SK-N-SH (cell line): ENCODE measurements around the gene ARID1B. TPM values are rescaled to one million over a fixed set of nuclear protein-coding genes. Genes with fewer than 3 reads are reported as not detected.

Experiments
- CTCF ChIA-PET: fragments of 300-600, 350-600 bp; formaldehyde crosslinking; extraction: SDS; loops from one replicate; lab custom pipeline; 2021; lab: Yijun Ruan, JAX
- POLR2A ChIA-PET: fragments of 350-600 bp; sonication (Branson Sonifier 250); formaldehyde crosslinking; extraction: SDS; loops from one replicate; lab custom pipeline; 2020; ENCODE audit warnings: antibody characterized with exemption, inconsistent platforms; lab: Yijun Ruan, JAX
- DNase-seq: peaks from one replicate; pipeline ENCODE4 v3.0.0; 2012
- H2AFZ ChIP-seq: fragments of 200-600 bp; sonication (generic); 2 replicates; pipeline ENCODE4 v1.8.1; 2016; ENCODE audit warnings: antibody characterized with exemption, mild to moderate bottlenecking, low read depth
- H3F3A ChIP-seq: fragments of 200-600 bp; sonication (generic); replicated peaks from 2 replicates; pipeline ENCODE3; 2016; ENCODE audit warnings: antibody characterized with exemption, mild to moderate bottlenecking; ENCODE audit not compliant: insufficient read depth
- H3K27ac ChIP-seq, 2 experiments: fragments of 200-500 bp in 1 of 2; fragments of 200-600 bp in 1 of 2; sonication (Bioruptor generic) in 1 of 2; sonication (generic), shearing (Covaris generic) in 1 of 2; 2 replicates each; pipeline versions ENCODE4 v1.5.1 to v1.6.1; 2014 to 2016; ENCODE audit warnings: low read depth in 2 of 2, inconsistent platforms in 1 of 2, low read length in 1 of 2, mild to moderate bottlenecking in 1 of 2, mixed read lengths in 1 of 2
- H3K27me3 ChIP-seq: fragments of 200-600 bp; sonication (generic), shearing (Covaris generic); 2 replicates; pipeline ENCODE4 v1.6.1; 2016; ENCODE audit warnings: mixed run types; ENCODE audit not compliant: insufficient read depth
- H3K36me3 ChIP-seq, 2 experiments: fragments of 200-500 bp in 1 of 2; fragments of 200-600 bp in 1 of 2; sonication (Bioruptor generic) in 1 of 2; sonication (generic) in 1 of 2; replicated peaks in 1 of 2; 2 replicates each; pipeline versions ENCODE3 to v1.5.1; 2014 to 2016; ENCODE audit warnings: low read length in 1 of 2, mild to moderate bottlenecking in 1 of 2; ENCODE audit not compliant: insufficient read depth in 2 of 2, control insufficient read depth in 1 of 2
- H3K4me1 ChIP-seq, 2 experiments: fragments of 200-500 bp in 1 of 2; fragments of 200-600 bp in 1 of 2; sonication (Bioruptor generic) in 1 of 2; sonication (generic), shearing (Covaris generic) in 1 of 2; 2 replicates each; pipeline versions ENCODE4 v1.5.1 to v1.6.1; 2014 to 2016; ENCODE audit warnings: low read depth in 1 of 2, low read length in 1 of 2, mixed run types in 1 of 2; ENCODE audit not compliant: insufficient read depth in 2 of 2, control insufficient read depth in 1 of 2
- H3K4me2 ChIP-seq: fragments of 200-600 bp; sonication (generic), shearing (Covaris generic); 2 replicates; pipeline ENCODE4 v1.6.1; 2017; ENCODE audit warnings: mixed run types
- H3K4me3 ChIP-seq, 2 experiments: fragments of 200-500 bp in 1 of 2; fragments of 200-600 bp in 1 of 2; sonication (Bioruptor generic) in 1 of 2; sonication (generic), shearing (Covaris generic) in 1 of 2; 2 replicates each; pipeline versions ENCODE4 v1.5.1 to v1.8.1; 2014 to 2016; ENCODE audit warnings: low read depth in 2 of 2, inconsistent platforms in 1 of 2, low read length in 1 of 2, mild to moderate bottlenecking in 1 of 2, mixed read lengths in 1 of 2, moderate library complexity in 1 of 2
- H3K79me2 ChIP-seq: fragments of 200-600 bp; sonication (generic); 2 replicates; pipeline ENCODE4 v1.8.1; 2017; ENCODE audit warnings: mild to moderate bottlenecking; ENCODE audit not compliant: insufficient read depth
- H3K9ac ChIP-seq: fragments of 200-600 bp; sonication (generic); 2 replicates; pipeline ENCODE4 v1.6.1; 2017; ENCODE audit warnings: mixed run types
- H3K9me2 ChIP-seq: fragments of 200-600 bp; sonication (generic); 2 replicates; pipeline ENCODE4 v1.6.1; 2017; ENCODE audit warnings: mixed run types
- H3K9me3 ChIP-seq: fragments of 200-600 bp; sonication (generic); 2 replicates; pipeline ENCODE4 v1.6.1; 2017; ENCODE audit warnings: mixed run types, mild to moderate bottlenecking, moderate library complexity
- H4K20me1 ChIP-seq: fragments of 200-600 bp; sonication (generic); 2 replicates; pipeline ENCODE4 v1.6.1; 2017; ENCODE audit warnings: mild to moderate bottlenecking, mixed run types; ENCODE audit not compliant: insufficient read depth
- CHD2 ChIP-seq: fragments of 150-350 bp; IDR thresholded peaks from 2 replicates; pipeline ENCODE4 v1.6.1; 2018; ENCODE audit warnings: low read length; ENCODE audit not compliant: partially characterized antibody
- FOSL2 ChIP-seq: IDR thresholded peaks from 2 replicates; pipeline ENCODE4 v1.4.0; 2012; ENCODE audit warnings: low read depth, mild to moderate bottlenecking, moderate library complexity, borderline replicate concordance
- GATA2 ChIP-seq: sonication (generic); formaldehyde crosslinking; IDR thresholded peaks from 2 replicates; pipeline ENCODE4 v1.5.0; 2020; ENCODE audit warnings: mild to moderate bottlenecking, missing genetic modification reagents
- IRF3 ChIP-seq: fragments of 150-350 bp; IDR thresholded peaks from 2 replicates; pipeline ENCODE4 v1.6.1; 2016; ENCODE audit warnings: mild to moderate bottlenecking, low read depth, low read length
- POLR2AphosphoS5 ChIP-seq: IDR thresholded peaks from 2 replicates; pipeline ENCODE4 v1.6.1; 2012; ENCODE audit warnings: low read depth, low read length
- RAD21 ChIP-seq: IDR thresholded peaks from 2 replicates; pipeline ENCODE4 v1.6.1; 2012; ENCODE audit warnings: mild to moderate bottlenecking, low read length
- RCOR1 ChIP-seq: fragments of 150-350 bp; IDR thresholded peaks from 2 replicates; pipeline ENCODE4 v1.6.1; 2017; ENCODE audit warnings: antibody characterized with exemption, low read length
- SIN3A ChIP-seq: IDR thresholded peaks from 2 replicates; pipeline ENCODE4 v1.6.1; 2012; ENCODE audit warnings: low read depth, mild to moderate bottlenecking, low read length, moderate library complexity, borderline replicate concordance
- SMC3 ChIP-seq: IDR thresholded peaks from 2 replicates; pipeline ENCODE4 v1.6.1; 2012; ENCODE audit warnings: low read depth, low read length, improper control_type of control experiment
- TEAD4 ChIP-seq: IDR thresholded peaks from 2 replicates; pipeline ENCODE4 v1.4.0; 2012; ENCODE audit warnings: mild to moderate bottlenecking, borderline replicate concordance; ENCODE audit not compliant: insufficient read depth
- USF2 ChIP-seq: fragments of 150-350 bp; IDR thresholded peaks from 2 replicates; pipeline ENCODE4 v1.6.1; 2017; ENCODE audit warnings: antibody characterized with exemption, low read length, low read depth, borderline replicate concordance
- YY1 ChIP-seq: IDR thresholded peaks from 2 replicates; pipeline ENCODE4 v1.4.0; 2012; ENCODE audit warnings: low read depth, mild to moderate bottlenecking
- ZBTB33 ChIP-seq: IDR thresholded peaks from 2 replicates; pipeline ENCODE4 v1.4.0; 2012; ENCODE audit warnings: low read depth, borderline replicate concordance
- WGBS: methylation state at CpG from one replicate; pipeline ENCODE4 v1.1.6; 2017; ENCODE audit warnings: low lambda C conversion rate; 5-methylcytosine and 5-hydroxymethylcytosine counted together
- polyA plus RNA-seq, 3 experiments: library from polyadenylated mRNA; depleted of rRNA; stranded (reverse); fragments of >200 nt; gene quantifications; 2 replicates each; pipeline ENCODE4 v1.2.3, GENCODE V29; 2012
- TF ChIP-seq, protein P1 (sequence below): IDR thresholded peaks from 2 replicates; pipeline ENCODE4; 2012
- TF ChIP-seq, protein P2 (sequence below): fragments of 200-600 bp; sonication (generic); IDR thresholded peaks from 2 replicates; pipeline ENCODE4 v1.6.1; 2017; ENCODE audit warnings: antibody characterized with exemption, mild to moderate bottlenecking, moderate library complexity
- TF ChIP-seq, protein P3 (sequence below): IDR thresholded peaks from 2 replicates; pipeline ENCODE4 v1.4.0; 2012; ENCODE audit warnings: low read depth

The ARID1B gene
- polyA plus RNA-seq, 1 of the 3 experiments (the other 2 are of a cell fraction), result 13.6 TPM

DNA sequence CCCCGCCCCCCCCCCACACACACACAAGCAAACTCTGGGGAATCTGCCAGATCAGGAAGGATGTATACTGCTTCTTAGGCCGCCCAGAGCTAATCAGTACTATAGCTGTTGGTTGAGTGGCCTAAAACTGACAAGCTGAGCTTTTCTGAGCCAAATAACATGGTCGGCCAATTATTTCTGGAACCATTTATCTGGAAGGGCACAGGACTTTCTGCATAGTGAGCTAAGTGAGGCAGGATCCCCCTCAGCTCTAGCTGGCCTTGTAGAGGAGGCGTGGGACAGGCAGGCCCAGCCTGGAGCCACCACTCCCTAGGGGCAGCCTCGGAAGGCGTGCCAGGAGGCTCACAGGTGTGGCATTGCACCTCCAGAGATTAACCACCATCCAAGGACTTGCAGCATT is 346.1 kb downstream of the ARID1B start:
- Histone ChIP-seq H3K4me1 (peaks cover 0 to 7% of the 10 kb centered on the region in 2 experiments; a peak in 1 of 4 replicates), H3K27me3 (no peaks in the 10 kb centered on the region), H4K20me1 (no peaks in the 10 kb centered on the region), H3K27ac (no peak overlapping the region; a peak in 1 of 4 replicates), H3K36me3 (peaks cover 7 to 9% of the 10 kb centered on the region in 2 experiments), H3K9me2 (no peaks in the 10 kb centered on the region), H3K9ac (no peak overlapping the region), H3F3A (peaks cover 5% of the 10 kb centered on the region), H3K9me3 (no peaks in the 10 kb centered on the region), H3K4me2 (no peak overlapping the region), H2AFZ (no peak overlapping the region), H3K79me2 (peaks cover 5% of the 10 kb centered on the region; the same call in 1 of the 2 replicates), H3K4me3 (no peak overlapping the region)
- ChIA-PET CTCF (no interaction called here), POLR2A (no interaction called here)
- 85% methylated on average over 6 of the region's 6 CpGs for WGBS
- DNase-seq, result no peak
- TF ChIP-seq RCOR1 (no peak), SMC3 (no peak), FOSL2 (no peak)
- TF ChIP-seq, protein P1, sequence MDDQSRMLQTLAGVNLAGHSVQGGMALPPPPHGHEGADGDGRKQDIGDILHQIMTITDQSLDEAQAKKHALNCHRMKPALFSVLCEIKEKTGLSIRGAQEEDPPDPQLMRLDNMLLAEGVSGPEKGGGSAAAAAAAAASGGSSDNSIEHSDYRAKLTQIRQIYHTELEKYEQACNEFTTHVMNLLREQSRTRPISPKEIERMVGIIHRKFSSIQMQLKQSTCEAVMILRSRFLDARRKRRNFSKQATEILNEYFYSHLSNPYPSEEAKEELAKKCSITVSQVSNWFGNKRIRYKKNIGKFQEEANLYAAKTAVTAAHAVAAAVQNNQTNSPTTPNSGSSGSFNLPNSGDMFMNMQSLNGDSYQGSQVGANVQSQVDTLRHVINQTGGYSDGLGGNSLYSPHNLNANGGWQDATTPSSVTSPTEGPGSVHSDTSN, result no peak

- Histone ChIP-seq H3K9ac (no peak overlapping the region), H3K79me2 (peaks cover 5% of the 10 kb centered on the region; the same call in 1 of the 2 replicates), H3K4me2 (no peak overlapping the region), H4K20me1 (no peaks in the 10 kb centered on the region), H3K9me3 (no peaks in the 10 kb centered on the region), H3K9me2 (no peaks in the 10 kb centered on the region), H3K27me3 (no peaks in the 10 kb centered on the region), H3K36me3 (peaks cover 4 to 6% of the 10 kb centered on the region in 2 experiments), H3K27ac (no peak overlapping the region), H3K4me3 (no peak overlapping the region), H3F3A (peaks cover 5% of the 10 kb centered on the region), H3K4me1 (peaks cover 0 to 10% of the 10 kb centered on the region in 2 experiments; a peak in 2 of 4 replicates), H2AFZ (no peak overlapping the region)
- CTCF ChIA-PET, result interaction anchor here (0.8 kb wide), 2 partner anchors 15 to 56 kb away, joined by 3 read pairs; no protein-coding TSS in a partner anchor
- 87% methylated on average over 5 of the region's 5 CpGs for WGBS
- DNase-seq, result no peak
- POLR2A ChIA-PET, result no interaction called here
- TF ChIP-seq CHD2 (no peak), ZBTB33 (no peak), TEAD4 (no peak), USF2 (no peak), RAD21 (no peak), IRF3 (no peak), SMC3 (no peak), YY1 (no peak), RCOR1 (no peak), SIN3A (no peak), POLR2AphosphoS5 (no peak), GATA2 (CRISPR knock-in tag) (no peak)
- TF ChIP-seq, protein P2, sequence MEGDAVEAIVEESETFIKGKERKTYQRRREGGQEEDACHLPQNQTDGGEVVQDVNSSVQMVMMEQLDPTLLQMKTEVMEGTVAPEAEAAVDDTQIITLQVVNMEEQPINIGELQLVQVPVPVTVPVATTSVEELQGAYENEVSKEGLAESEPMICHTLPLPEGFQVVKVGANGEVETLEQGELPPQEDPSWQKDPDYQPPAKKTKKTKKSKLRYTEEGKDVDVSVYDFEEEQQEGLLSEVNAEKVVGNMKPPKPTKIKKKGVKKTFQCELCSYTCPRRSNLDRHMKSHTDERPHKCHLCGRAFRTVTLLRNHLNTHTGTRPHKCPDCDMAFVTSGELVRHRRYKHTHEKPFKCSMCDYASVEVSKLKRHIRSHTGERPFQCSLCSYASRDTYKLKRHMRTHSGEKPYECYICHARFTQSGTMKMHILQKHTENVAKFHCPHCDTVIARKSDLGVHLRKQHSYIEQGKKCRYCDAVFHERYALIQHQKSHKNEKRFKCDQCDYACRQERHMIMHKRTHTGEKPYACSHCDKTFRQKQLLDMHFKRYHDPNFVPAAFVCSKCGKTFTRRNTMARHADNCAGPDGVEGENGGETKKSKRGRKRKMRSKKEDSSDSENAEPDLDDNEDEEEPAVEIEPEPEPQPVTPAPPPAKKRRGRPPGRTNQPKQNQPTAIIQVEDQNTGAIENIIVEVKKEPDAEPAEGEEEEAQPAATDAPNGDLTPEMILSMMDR, result no peak
- TF ChIP-seq, protein P3, sequence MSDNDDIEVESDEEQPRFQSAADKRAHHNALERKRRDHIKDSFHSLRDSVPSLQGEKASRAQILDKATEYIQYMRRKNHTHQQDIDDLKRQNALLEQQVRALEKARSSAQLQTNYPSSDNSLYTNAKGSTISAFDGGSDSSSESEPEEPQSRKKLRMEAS, result no peak
These were observed 347.5 kb downstream of the ARID1B start for GRCh38 chr6:157124485-157125254.
